ENCODE results near the gene HBQ1.
"Not testable (repeated sequence)": the region's sequence is repeated elsewhere in the genome, so short reads cannot be mapped to it uniquely, and the experiment has no call there.

Gene HBQ1

GRCh38 chr16:176477-177382 lies 3.5 kb upstream of the HBQ1 start, which contains the start of gene HBA1:
TSS of gene HBA1 (plus strand) at chr16:176680. CDS start at chr16:176717, 37 bp downstream.
- not testable (repeated sequence) for DNase-seq

DNA sequence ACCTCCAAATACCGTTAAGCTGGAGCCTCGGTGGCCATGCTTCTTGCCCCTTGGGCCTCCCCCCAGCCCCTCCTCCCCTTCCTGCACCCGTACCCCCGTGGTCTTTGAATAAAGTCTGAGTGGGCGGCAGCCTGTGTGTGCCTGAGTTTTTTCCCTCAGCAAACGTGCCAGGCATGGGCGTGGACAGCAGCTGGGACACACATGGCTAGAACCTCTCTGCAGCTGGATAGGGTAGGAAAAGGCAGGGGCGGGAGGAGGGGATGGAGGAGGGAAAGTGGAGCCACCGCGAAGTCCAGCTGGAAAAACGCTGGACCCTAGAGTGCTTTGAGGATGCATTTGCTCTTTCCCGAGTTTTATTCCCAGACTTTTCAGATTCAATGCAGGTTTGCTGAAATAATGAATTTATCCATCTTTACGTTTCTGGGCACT lies 2.9 kb upstream of the HBQ1 start:
- peak; percentile 53 for DNase-seq

GRCh38 chr16:177981-178667 lies 2.1 kb upstream of the HBQ1 start:
- peak; percentile 51 for DNase-seq

DNA sequence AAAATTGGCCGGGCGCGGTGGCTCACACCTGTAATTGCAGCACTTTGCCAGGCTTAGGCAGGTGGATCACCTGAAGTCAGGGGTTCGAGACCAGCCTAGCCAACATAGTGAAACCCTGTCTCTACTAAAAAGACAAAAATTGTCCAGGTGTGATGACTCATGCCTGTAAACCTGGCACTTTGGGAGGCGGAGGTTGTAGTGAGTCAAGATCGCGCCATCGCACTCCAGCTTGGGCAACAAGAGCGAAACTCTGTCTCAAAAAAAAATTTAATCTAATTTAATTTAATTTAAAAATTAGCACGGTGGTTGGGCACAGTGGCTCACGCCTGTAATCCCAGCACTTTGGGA lies 1.6 kb upstream of the HBQ1 start:
- peak; percentile 41 for DNase-seq

- DNase-seq: peak; percentile 47
These were observed 807 bp upstream of the HBQ1 start for GRCh38 chr16:179211-180092.

DNA sequence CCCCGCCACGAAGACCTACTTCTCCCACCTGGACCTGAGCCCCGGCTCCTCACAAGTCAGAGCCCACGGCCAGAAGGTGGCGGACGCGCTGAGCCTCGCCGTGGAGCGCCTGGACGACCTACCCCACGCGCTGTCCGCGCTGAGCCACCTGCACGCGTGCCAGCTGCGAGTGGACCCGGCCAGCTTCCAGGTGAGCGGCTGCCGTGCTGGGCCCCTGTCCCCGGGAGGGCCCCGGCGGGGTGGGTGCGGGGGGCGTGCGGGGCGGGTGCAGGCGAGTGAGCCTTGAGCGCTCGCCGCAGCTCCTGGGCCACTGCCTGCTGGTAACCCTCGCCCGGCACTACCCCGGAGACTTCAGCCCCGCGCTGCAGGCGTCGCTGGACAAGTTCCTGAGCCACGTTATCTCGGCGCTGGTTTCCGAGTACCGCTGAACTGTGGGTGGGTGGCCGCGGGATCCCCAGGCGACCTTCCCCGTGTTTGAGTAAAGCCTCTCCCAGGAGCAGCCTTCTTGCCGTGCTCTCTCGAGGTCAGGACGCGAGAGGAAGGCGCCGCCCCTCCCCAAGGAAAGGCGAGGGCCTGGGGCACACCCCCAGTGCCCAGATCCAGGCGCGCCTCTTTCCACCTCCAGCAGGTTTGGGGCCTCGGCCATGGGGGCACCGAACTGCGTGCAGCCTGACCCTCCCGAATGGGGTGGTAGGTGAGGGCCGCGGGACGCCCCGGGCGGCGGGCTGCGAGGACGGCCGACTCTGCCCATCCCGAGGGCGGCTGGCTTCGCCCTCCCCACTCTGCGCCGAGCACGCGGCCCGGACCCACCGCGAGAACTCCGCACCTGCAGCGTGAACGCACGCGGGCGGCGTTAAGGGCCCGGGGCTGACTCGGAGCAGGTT lies 664 bp downstream of the HBQ1 start:
- DNase-seq: peak; percentile 94

DNA sequence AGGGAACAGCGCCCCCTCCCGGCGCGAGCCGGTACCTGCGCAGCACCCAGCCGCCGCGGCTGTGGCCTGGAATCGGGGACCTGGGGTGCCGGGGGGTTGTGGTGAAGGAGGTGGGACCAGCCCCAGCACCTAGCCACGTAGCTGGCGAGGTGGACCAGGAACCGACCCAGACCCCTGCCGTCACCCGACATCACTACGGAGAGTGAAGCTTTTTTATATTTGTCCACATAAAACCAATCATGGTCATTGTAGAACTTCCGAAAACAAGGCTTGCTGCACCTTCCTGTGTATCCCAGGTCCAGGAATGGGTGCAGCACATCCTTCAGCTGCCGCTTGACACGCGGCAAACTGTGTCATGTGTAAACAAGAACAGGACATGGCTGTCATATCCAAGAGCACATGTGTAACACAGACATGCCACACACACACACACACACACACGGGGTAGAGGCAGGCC lies 1.3 kb downstream of the HBQ1 start:
- peak; percentile 43 for DNase-seq

GRCh38 chr16:183005-183404 lies 2.7 kb downstream of the HBQ1 start:
- DNase-seq: no peak

DNA sequence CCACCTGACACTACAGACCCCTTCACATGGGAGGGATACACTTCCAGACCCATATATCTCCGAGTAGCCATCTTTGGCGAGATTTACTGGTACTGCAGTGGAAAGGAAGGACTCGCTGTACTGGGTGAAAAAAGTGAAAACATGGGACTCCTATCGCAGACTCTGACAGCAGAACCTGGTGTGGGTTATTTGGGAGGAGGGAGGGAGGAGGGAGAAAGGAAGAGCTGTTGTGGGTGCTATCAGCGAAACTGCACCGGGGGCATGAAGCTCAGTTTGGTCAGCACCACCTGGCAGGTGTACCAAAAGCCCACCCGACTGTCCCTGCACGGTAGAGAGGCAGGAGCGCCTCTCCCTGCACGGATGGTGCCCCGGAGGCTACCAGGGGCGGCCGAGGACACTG lies 5.0 kb downstream of the HBQ1 start:
- no peak for DNase-seq

DNA sequence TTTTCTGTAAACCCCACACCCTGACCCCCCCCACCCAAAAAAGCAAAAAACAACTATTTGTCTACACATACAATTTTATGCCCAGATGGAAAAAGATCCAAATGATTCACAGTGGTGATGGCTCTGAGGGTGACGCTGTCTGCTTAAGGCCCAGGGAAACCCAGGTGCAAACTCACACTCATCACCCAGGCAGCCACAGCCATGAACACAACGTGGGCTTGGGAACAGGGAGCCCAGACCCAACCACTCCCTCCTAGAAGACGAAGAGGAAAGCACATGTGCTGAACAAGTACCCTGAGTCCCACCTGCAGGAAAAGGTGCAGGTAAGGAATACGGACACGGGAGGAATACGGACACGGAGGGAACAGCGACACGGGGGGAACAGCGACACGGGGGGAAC lies 5.4 kb downstream of the HBQ1 start:
- DNase-seq: no peak

DNA sequence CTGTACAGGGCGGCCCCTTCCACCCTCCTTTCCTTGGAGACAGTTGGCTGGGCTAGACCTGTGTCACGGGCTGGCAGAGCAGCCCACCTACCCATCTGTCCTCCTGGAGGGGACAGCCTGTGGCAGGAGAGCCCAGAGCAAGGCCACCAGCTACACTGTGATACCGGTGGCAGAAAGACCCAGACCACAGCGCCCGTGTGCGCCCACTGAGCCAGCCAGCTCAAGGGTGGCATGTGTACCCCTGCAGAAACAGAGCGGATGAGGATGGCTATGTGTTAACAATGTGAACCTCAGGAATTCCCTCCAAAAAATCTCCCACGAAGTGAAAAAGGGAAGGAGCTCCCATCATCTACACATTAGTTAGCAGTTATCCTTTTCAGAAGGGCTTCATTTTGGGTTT lies 7.1 kb downstream of the HBQ1 start:
- no peak for DNase-seq

DNA sequence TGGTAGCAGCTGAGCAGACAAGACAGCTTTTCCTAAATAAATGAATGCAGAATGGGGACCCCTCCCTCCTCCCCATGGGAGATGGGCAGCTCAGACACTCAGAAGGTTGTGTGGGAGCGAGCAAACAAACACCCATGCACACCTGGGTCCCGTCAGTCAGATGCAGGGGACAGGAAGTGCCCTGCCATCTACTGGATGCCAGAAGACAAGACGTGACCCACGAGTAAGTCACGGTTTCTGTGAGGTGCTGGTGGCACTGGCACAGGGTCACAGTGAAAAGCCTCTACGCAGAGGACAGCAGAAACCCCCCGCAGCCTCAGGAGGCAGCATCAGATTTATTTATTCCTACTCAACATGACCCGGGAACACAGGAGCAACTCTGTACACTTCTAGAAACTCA lies 8.4 kb downstream of the HBQ1 start:
- DNase-seq: peak; percentile 52

DNA sequence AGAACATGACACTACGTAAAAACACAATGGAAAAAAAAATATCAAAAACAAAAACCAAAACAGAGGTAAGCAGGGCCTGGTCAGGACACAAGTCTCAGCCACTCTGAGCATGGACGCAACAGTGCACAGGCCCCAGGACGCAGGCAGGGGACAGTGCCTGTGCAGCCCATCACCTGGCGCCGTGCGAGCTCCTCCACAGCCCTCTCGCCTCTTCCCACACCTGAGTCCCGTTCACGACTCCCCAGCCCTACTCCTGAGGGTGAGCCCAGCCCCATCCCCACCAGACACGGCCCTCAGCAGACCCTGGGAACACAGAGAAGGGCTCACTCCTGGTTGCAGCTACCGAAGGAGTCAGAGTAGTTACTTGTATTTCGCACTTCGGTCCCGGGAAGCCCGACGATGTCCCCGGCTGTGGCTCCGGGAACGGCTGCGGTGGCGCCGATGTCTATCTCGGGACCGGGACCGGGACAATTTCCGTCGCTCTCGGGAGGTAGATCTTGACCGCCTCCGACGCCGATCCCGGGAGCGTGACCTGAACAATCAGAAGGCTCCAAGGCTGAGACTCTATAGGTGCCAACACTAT lies 9.4 kb downstream of the HBQ1 start:
- no peak for DNase-seq

GRCh38 chr16:191831-192230 lies 11.6 kb downstream of the HBQ1 start:
- no peak for DNase-seq

- no peak for DNase-seq
These were observed 12.4 kb downstream of the HBQ1 start for GRCh38 chr16:192686-193085.

GRCh38 chr16:193441-193840 lies 13.2 kb downstream of the HBQ1 start:
- DNase-seq: no peak

GRCh38 chr16:194516-194915 lies 14.3 kb downstream of the HBQ1 start:
- DNase-seq: no peak

DNA sequence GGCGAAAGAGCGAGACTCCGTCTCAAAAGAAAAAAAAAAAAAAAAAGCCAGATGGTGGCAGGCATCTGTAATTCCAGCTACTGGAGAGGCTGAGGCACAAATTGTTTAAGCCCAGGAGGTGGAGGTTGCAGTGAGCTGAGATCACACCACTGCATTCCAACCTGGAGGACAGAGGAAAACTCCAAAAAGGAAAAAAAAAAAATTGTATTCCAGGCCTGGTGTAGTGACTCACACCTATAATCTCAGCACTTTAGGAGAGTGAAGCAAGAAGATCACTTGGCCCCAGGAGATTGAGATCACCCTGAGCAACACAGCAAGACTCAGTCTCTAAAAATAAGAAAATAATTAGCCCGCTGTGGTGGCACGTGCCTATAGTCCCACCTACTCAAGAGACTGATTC lies 20.1 kb downstream of the HBQ1 start:
- no peak for DNase-seq

GRCh38 chr16:203246-203645 lies 23.0 kb downstream of the HBQ1 start:
- DNase-seq: no peak

DNA sequence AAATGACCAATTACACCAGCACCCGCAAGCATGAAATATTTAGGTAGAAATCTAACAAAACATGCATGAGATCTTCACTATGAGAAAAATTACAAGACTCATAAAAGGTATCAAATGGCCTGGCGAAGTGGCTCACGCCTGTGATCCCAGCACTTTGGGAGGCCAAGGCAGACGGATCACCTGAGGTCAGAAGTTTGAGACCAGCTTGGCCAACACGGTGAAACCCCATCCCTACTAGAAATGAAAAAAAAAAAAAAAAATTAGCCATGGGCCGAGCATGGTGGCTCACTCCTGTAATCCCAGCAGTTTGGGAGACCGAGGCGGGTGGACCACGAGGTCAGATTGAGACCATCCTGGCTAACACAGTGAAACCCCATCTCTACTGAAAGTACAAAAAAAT lies 23.8 kb downstream of the HBQ1 start:
- DNase-seq: not testable (repeated sequence)

- not testable (repeated sequence) for DNase-seq
These were observed 29.1 kb downstream of the HBQ1 start for GRCh38 chr16:209359-209758.
